H1 (cell line): ENCODE data around the gene CACNA1C.

Experiments
- CHD2 ChIP-seq: IDR thresholded peaks from 2 replicates; pipeline ENCODE4 v1.6.1; 2012; ENCODE audit warnings: low read length, improper control_type of control experiment
- EZH2 ChIP-seq: fragments of 200-600 bp; sonication (generic); IDR thresholded peaks from 2 replicates; pipeline ENCODE4 v1.7.1; 2012; ENCODE audit warnings: low read depth, mild to moderate bottlenecking, moderate library complexity, low read length, inconsistent platforms; ENCODE audit not compliant: severe bottlenecking
- JUN ChIP-seq: IDR thresholded peaks from 2 replicates; pipeline ENCODE4 v1.6.1; 2011; ENCODE audit warnings: low read depth, mild to moderate bottlenecking, improper control_type of control experiment, low read length
- NRF1 ChIP-seq: IDR thresholded peaks from 2 replicates; pipeline ENCODE4 v1.6.1; 2011; ENCODE audit warnings: mild to moderate bottlenecking, low read depth, low read length, improper control_type of control experiment
- POLR2A ChIP-seq, 2 experiments: IDR thresholded peaks; 1 replicate in 1 of 2; 2 replicates in 1 of 2; pipeline ENCODE4 v1.6.1; 2011; ENCODE audit warnings: low read depth in 2 of 2, low read length in 2 of 2, mild to moderate bottlenecking in 2 of 2; ENCODE audit errors: control extremely low read depth in 1 of 2
- POLR2AphosphoS5 ChIP-seq: IDR thresholded peaks from 2 replicates; pipeline ENCODE4 v1.6.1; 2011; ENCODE audit warnings: low read depth, low read length
- RBBP5 ChIP-seq: IDR thresholded peaks from 2 replicates; pipeline ENCODE4 v1.7.1; 2012; ENCODE audit warnings: low read depth, mild to moderate bottlenecking, inconsistent platforms, low read length, moderate library complexity, borderline replicate concordance
- RNF2 ChIP-seq: fragments of 200-900, 300-1000 bp; sonication (generic); IDR thresholded peaks from 2 replicates; pipeline ENCODE4 v1.7.1; 2016; ENCODE audit warnings: borderline replicate concordance, low read depth, mild to moderate bottlenecking, antibody characterized with exemption, low read length; ENCODE audit not compliant: poor library complexity, severe bottlenecking; ENCODE audit errors: missing control alignments
- SP1 ChIP-seq: IDR thresholded peaks from 2 replicates; pipeline ENCODE4 v1.6.1; 2011; ENCODE audit warnings: low read depth, low read length
- SP2 ChIP-seq: IDR thresholded peaks from 2 replicates; pipeline ENCODE4 v1.6.1; 2012; ENCODE audit warnings: mild to moderate bottlenecking, low read length, inconsistent platforms
- TF ChIP-seq, protein P1 (sequence below): IDR thresholded peaks from 2 replicates; pipeline ENCODE4 v1.6.1; 2011; ENCODE audit warnings: low read length, improper control_type of control experiment
- TF ChIP-seq, protein P2 (sequence below), 3 experiments: IDR thresholded peaks; 1 replicate in 2 of 3; 2 replicates in 1 of 3; pipeline versions ENCODE4 v1.5.1 to v1.6.1; 2011; ENCODE audit warnings: low read length in 3 of 3, mild to moderate bottlenecking in 3 of 3, inconsistent platforms in 2 of 3, low read depth in 1 of 3, moderate library complexity in 1 of 3; ENCODE audit not compliant: insufficient read depth in 1 of 3; ENCODE audit errors: control extremely low read depth in 1 of 3

DNA sequence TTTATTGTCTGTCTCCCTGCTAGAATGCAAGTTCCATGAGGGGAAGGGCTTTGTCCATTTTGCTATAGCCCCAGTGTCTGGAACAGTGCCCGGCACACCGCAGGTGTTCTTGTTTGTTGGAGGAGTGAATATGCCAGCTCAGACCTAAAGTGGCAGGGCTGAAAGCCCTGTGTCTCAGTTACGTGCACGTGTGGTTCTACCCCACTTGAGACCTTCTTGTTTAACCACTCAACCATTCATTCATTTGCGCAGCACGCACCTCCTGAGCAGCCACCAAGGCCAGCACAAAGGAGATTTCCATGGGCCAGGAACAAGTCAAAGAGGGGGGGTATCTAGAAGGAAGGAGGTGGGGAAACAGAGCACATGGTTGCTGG, 404.0 kb downstream of the CACNA1C start:
- no peak for TF ChIP-seq RBBP5
- no peak for TF ChIP-seq SP2
- TF ChIP-seq POLR2AphosphoS5 = no peak
- TF ChIP-seq, protein P1, sequence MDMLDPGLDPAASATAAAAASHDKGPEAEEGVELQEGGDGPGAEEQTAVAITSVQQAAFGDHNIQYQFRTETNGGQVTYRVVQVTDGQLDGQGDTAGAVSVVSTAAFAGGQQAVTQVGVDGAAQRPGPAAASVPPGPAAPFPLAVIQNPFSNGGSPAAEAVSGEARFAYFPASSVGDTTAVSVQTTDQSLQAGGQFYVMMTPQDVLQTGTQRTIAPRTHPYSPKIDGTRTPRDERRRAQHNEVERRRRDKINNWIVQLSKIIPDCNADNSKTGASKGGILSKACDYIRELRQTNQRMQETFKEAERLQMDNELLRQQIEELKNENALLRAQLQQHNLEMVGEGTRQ = no peak
- TF ChIP-seq, protein P2, sequence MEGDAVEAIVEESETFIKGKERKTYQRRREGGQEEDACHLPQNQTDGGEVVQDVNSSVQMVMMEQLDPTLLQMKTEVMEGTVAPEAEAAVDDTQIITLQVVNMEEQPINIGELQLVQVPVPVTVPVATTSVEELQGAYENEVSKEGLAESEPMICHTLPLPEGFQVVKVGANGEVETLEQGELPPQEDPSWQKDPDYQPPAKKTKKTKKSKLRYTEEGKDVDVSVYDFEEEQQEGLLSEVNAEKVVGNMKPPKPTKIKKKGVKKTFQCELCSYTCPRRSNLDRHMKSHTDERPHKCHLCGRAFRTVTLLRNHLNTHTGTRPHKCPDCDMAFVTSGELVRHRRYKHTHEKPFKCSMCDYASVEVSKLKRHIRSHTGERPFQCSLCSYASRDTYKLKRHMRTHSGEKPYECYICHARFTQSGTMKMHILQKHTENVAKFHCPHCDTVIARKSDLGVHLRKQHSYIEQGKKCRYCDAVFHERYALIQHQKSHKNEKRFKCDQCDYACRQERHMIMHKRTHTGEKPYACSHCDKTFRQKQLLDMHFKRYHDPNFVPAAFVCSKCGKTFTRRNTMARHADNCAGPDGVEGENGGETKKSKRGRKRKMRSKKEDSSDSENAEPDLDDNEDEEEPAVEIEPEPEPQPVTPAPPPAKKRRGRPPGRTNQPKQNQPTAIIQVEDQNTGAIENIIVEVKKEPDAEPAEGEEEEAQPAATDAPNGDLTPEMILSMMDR (IDR thresholded peaks at IDR 0.05; ENCODE audit: control extremely low read depth in 1 of 3, insufficient read depth in 1 of 3, low read depth in 1 of 3, low read length in 3 of 3) = no peak
- no peak for TF ChIP-seq RNF2
- no peak for TF ChIP-seq EZH2
- no peak for TF ChIP-seq JUN
- no peak for TF ChIP-seq NRF1
- TF ChIP-seq SP1 = no peak
- TF ChIP-seq POLR2A (IDR thresholded peaks at IDR 0.05; ENCODE audit: control extremely low read depth in 1 of 2, low read depth in 2 of 2, low read length in 2 of 2) = no peak
- no peak for TF ChIP-seq CHD2
